Fibroblast of lung (primary cell): Measurements from ENCODE around the gene RRP36. TPM values are rescaled to one million over a fixed set of nuclear protein-coding genes. Genes with fewer than 3 reads are reported as not detected.
A peak's percentile ranks its signal among the peaks of the same experiment; 100 is the strongest.

Source experiments
- DNase-seq, 2 donors: peaks; one replicate each; pipeline versions ENCODE4 v3.0.0 to v3.0.0-alpha.2; 2010; ENCODE audit warnings: low read depth in 2 of 2
- H2AFZ ChIP-seq: 2 replicates; pipeline ENCODE4 v1.5.1; 2012; ENCODE audit warnings: low read length, control low read depth, inconsistent platforms
- H3K27ac ChIP-seq: 2 replicates; pipeline ENCODE4 v1.5.1; 2011; ENCODE audit warnings: low read length, control low read depth; ENCODE audit not compliant: insufficient read depth
- H3K27me3 ChIP-seq: 2 replicates; pipeline ENCODE4 v1.5.1; 2011; ENCODE audit warnings: mild to moderate bottlenecking, low read length; ENCODE audit not compliant: control insufficient read depth, insufficient read depth
- H3K36me3 ChIP-seq: 2 replicates; pipeline ENCODE4 v1.5.1; 2011; ENCODE audit warnings: low read length; ENCODE audit not compliant: control insufficient read depth, insufficient read depth
- H3K4me1 ChIP-seq: 2 replicates; pipeline ENCODE4 v1.5.1; 2011; ENCODE audit warnings: low read length; ENCODE audit not compliant: control insufficient read depth, insufficient read depth; ENCODE audit errors: extremely low read depth
- H3K4me2 ChIP-seq: 2 replicates; pipeline ENCODE4 v1.5.1; 2011; ENCODE audit warnings: low read length, control low read depth; ENCODE audit not compliant: insufficient read depth; ENCODE audit errors: extremely low read depth
- H3K4me3 ChIP-seq, 4 experiments: fragments of 200-600 bp in 1 of 4; sonication (generic) in 1 of 4; replicated peaks in 1 of 4; 2 replicates each; pipeline ENCODE4 v1.5.1; 2011 to 2016; ENCODE audit warnings: low read length in 4 of 4, low read depth in 3 of 4, mild to moderate bottlenecking in 3 of 4, control low read depth in 2 of 4, inconsistent platforms in 1 of 4, mixed read lengths in 1 of 4; ENCODE audit not compliant: insufficient read depth in 1 of 4; ENCODE audit errors: control extremely low read depth in 1 of 4
- H3K79me2 ChIP-seq: 2 replicates; pipeline ENCODE4 v1.5.1; 2012; ENCODE audit warnings: mild to moderate bottlenecking, low read length, inconsistent platforms; ENCODE audit not compliant: control insufficient read depth, insufficient read depth
- H3K9ac ChIP-seq: 2 replicates; pipeline ENCODE4 v1.5.1; 2011; ENCODE audit warnings: mild to moderate bottlenecking, low read length, control low read depth; ENCODE audit not compliant: insufficient read depth
- H3K9me3 ChIP-seq: 2 replicates; pipeline ENCODE4 v1.5.1; 2012; ENCODE audit warnings: low read depth, low read length; ENCODE audit not compliant: control insufficient read depth, insufficient read depth
- H4K20me1 ChIP-seq: 2 replicates; pipeline ENCODE4 v1.5.1; 2011; ENCODE audit warnings: low read length; ENCODE audit not compliant: control insufficient read depth, insufficient read depth; ENCODE audit errors: extremely low read depth
- EZH2 ChIP-seq: IDR thresholded peaks from 2 replicates; pipeline ENCODE4 v1.5.1; 2012; ENCODE audit warnings: low read length, control low read depth, mild to moderate bottlenecking; ENCODE audit errors: missing control alignments
- polyA plus RNA-seq, 2 donors: library from polyadenylated mRNA; depleted of rRNA in 1 of 2; stranded (reverse) in 1 of 2; unstranded in 1 of 2; fragments of >200 nt; gene quantifications; 2 replicates each; pipeline ENCODE4 v1.2.1, GENCODE V29; 2011 to 2012; ENCODE audit warnings: missing spikeins in 1 of 2
- total RNA-seq: library from RNA; depleted of rRNA; stranded (reverse); fragments of >200 nt; gene quantifications from 2 replicates; pipeline ENCODE4 v1.2.1, GENCODE V29; 2014
- TF ChIP-seq, protein P1 (sequence below), 2 donors: IDR thresholded peaks in 1 of 2; conservative IDR thresholded peaks in 1 of 2; 1 replicate in 1 of 2; 2 replicates in 1 of 2; pipeline ENCODE4 v1.5.1; 2011 to 2012; ENCODE audit warnings: low read length in 2 of 2, control low read depth in 1 of 2, inconsistent platforms in 1 of 2, low read depth in 1 of 2, mild to moderate bottlenecking in 1 of 2

The RRP36 gene
- total and polyA plus RNA-seq, 2 donors (not counting 1 experiment from before 2014, with no cell fraction given): 73.0 to 88.0 TPM

GRCh38 chr6:43058531-43058930 is 37.1 kb downstream of the RRP36 start:
- Histone ChIP-seq H3K4me3 (peak overlapping the region; percentile 59 to 99 (median 88)), H3K9ac (no peak overlapping the region), H2AFZ (no peak overlapping the region), H3K9me3 (no peaks in the 10 kb centered on the region), H3K79me2 (peaks cover 14% of the 10 kb centered on the region), H3K4me2 (peak overlapping the region; percentile 46), H3K36me3 (peaks cover 6% of the 10 kb centered on the region), H3K4me1 (peaks cover 13% of the 10 kb centered on the region), H3K27me3 (no peaks in the 10 kb centered on the region), H3K27ac (peak overlapping the region; percentile 69), H4K20me1 (no peaks in the 10 kb centered on the region)
- TF ChIP-seq, protein P1, sequence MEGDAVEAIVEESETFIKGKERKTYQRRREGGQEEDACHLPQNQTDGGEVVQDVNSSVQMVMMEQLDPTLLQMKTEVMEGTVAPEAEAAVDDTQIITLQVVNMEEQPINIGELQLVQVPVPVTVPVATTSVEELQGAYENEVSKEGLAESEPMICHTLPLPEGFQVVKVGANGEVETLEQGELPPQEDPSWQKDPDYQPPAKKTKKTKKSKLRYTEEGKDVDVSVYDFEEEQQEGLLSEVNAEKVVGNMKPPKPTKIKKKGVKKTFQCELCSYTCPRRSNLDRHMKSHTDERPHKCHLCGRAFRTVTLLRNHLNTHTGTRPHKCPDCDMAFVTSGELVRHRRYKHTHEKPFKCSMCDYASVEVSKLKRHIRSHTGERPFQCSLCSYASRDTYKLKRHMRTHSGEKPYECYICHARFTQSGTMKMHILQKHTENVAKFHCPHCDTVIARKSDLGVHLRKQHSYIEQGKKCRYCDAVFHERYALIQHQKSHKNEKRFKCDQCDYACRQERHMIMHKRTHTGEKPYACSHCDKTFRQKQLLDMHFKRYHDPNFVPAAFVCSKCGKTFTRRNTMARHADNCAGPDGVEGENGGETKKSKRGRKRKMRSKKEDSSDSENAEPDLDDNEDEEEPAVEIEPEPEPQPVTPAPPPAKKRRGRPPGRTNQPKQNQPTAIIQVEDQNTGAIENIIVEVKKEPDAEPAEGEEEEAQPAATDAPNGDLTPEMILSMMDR (conservative IDR thresholded peaks at IDR 0.05 in 1 of 2, IDR thresholded peaks at IDR 0.05 in 1 of 2; ENCODE audit: low read depth in 1 of 2, low read length in 2 of 2): no peak
- TF ChIP-seq EZH2: no peak
- DNase-seq: no peak

DNA sequence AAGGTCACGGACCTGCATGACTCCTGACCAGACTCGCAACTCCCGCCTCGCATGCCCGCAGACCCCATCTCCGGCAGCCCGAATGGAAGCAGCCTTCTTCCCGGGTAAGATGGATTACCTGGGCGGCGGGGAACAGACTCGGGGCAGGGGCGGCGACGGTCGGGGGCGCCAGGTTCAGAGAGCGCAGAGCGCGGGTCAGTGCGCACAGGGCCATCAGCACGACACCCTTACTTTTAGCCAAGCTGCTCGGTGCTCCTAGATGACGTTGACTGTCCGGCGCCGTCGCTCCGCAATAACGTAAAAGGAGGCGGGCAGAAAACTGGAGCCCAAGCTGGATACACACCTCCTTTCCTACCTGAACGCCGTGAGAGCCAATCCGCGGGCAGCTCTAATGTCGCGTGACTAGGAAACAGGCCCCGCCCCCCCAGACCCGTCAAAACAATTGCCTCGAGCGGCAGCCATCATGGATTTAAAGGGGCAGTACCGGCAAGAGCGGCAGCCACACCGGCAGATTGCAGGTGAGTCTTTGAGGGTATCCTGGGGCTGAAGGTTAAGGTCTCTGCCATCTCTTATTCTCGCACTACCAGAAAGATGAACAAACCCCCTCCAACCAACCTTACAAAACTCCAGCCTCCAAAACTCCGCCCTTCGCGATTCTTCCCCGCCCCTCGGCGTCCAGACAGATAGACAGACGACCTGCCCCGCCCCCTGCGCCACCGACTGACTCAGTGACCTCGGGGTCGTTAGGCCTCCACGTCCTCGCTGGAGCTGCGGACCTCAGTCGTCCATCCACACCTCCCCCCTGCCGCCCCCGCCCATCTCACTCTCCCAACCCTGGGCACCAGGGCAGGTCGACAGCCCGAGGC is 38.0 kb downstream of the RRP36 start, which contains the start of the genes KLC4 and MRPL2:
KLC4 (plus strand) TSS at position 464 of the 866 bp plus-strand sequence. CDS start 1,705 bp downstream, outside the sequence.
MRPL2 (minus strand) TSS at position 267 of the 866 bp plus-strand sequence; CDS start at position 214, 53 bp downstream.
- Histone ChIP-seq H4K20me1 (no peaks in the 10 kb centered on the region), H3K27me3 (no peaks in the 10 kb centered on the region), H3K79me2 (peaks cover 14% of the 10 kb centered on the region), H3K9ac (peak within 1 kb of the TSS; percentile 82), H3K4me1 (peaks cover 10% of the 10 kb centered on the region), H3K27ac (peak within 1 kb of the TSS; percentile 73), H2AFZ (peak within 1 kb of the TSS; percentile 92), H3K4me3 (peak within 1 kb of the TSS; percentile 61 to 99 (median 88)), H3K36me3 (peaks cover 5% of the 10 kb centered on the region), H3K9me3 (no peaks in the 10 kb centered on the region), H3K4me2 (peak within 1 kb of the TSS; percentile 95)
- DNase-seq: peak; percentile 98
- TF ChIP-seq EZH2: no peak
- TF ChIP-seq, protein P1 (conservative IDR thresholded peaks at IDR 0.05 in 1 of 2, IDR thresholded peaks at IDR 0.05 in 1 of 2; ENCODE audit: low read depth in 1 of 2, low read length in 2 of 2): no peak

GRCh38 chr6:43060034-43060754 is 38.8 kb downstream of the RRP36 start:
- DNase-seq: peak; percentile 3 to 16
- H4K20me1 ChIP-seq: no peaks in the 10 kb centered on the region
- peaks cover 5% of the 10 kb centered on the region for H3K36me3 ChIP-seq
- H3K4me1 ChIP-seq: peaks cover 10% of the 10 kb centered on the region
- peak overlapping the region; percentile 92 for H2AFZ ChIP-seq
- H3K4me3 ChIP-seq: peak overlapping the region; percentile 61 to 99 (median 76)
- H3K79me2 ChIP-seq: peaks cover 14% of the 10 kb centered on the region
- peak overlapping the region; percentile 73 for H3K27ac ChIP-seq
- TF ChIP-seq EZH2: no peak
- TF ChIP-seq, protein P1 (conservative IDR thresholded peaks at IDR 0.05 in 1 of 2, IDR thresholded peaks at IDR 0.05 in 1 of 2; ENCODE audit: low read depth in 1 of 2, low read length in 2 of 2): no peak
- H3K27me3 ChIP-seq: no peaks in the 10 kb centered on the region
- H3K9ac ChIP-seq: peak overlapping the region; percentile 69
- peak overlapping the region; percentile 95 for H3K4me2 ChIP-seq
- no peaks in the 10 kb centered on the region for H3K9me3 ChIP-seq
